Measurements from ENCODE around the gene DIPK1A.

DNA sequence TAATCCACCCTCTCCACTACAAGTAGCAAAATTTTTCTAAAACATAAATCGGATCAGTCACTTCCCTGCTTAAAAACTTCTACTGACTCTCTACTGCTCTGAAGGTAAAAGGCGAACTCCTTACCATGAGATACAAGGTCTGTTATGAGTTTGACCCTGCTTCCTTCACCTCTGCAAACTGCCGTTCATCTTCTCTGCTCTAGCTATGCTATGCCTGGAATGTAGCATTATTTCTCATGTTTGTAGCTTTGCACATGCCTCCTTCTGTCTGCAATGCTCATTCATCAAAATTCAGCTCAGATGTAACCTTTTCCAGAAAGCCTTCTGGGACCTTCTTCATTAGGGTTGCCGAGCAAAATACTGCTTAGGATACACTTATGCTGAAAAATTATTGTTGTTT, 98.7 kb downstream of the DIPK1A start:
- TF ChIP-seq GATA2 (IDR thresholded peaks at IDR 0.05; ENCODE audit: low read depth, low read length) (no peak), GATA3 (IDR thresholded peaks at IDR 0.05; ENCODE audit: low read depth, low read length) (no peak)
